Osteoblast (primary cell): ENCODE measurements around the gene NT5C2. TPM values are rescaled to one million over a fixed set of nuclear protein-coding genes. Genes with fewer than 3 reads are reported as not detected.
"Not testable (repeated sequence)": the region's sequence is repeated elsewhere in the genome, so short reads cannot be mapped to it uniquely, and the experiment has no call there.

Experiments used
- DNase-seq: peaks from one replicate; pipeline ENCODE4 v3.0.0; 2011; ENCODE audit warnings: low spot score, mixed read lengths; ENCODE audit not compliant: insufficient read length; ENCODE audit errors: missing footprints
- H2AFZ ChIP-seq: 2 replicates; pipeline ENCODE4 v1.6.0; 2011; ENCODE audit warnings: mild to moderate bottlenecking, low read length
- H3K27ac ChIP-seq: 2 replicates; pipeline ENCODE4 v1.5.1; 2011; ENCODE audit warnings: mild to moderate bottlenecking, low read depth, low read length, moderate library complexity
- H3K27me3 ChIP-seq: 2 replicates; pipeline ENCODE4 v1.6.0; 2012; ENCODE audit warnings: mild to moderate bottlenecking, control low read depth, inconsistent platforms, low read length, moderate library complexity; ENCODE audit not compliant: insufficient read depth
- H3K36me3 ChIP-seq: 2 replicates; pipeline ENCODE4 v1.5.1; 2011; ENCODE audit warnings: mild to moderate bottlenecking, low read length, control low read depth, moderate library complexity; ENCODE audit not compliant: insufficient read depth
- H3K4me1 ChIP-seq: 2 replicates; pipeline ENCODE4 v1.5.1; 2011; ENCODE audit warnings: mild to moderate bottlenecking, low read length, control low read depth, moderate library complexity; ENCODE audit not compliant: insufficient read depth
- H3K4me2 ChIP-seq: 2 replicates; pipeline ENCODE4 v1.6.0; 2011; ENCODE audit warnings: mild to moderate bottlenecking, low read length; ENCODE audit not compliant: insufficient read depth
- H3K4me3 ChIP-seq: fragments of 200-600 bp; sonication (generic); 3 replicates; pipeline ENCODE4 v1.5.1; 2012; ENCODE audit warnings: mild to moderate bottlenecking, low read length, inconsistent platforms; ENCODE audit not compliant: insufficient read depth
- H3K79me2 ChIP-seq: 2 replicates; pipeline ENCODE4 v1.6.0; 2012; ENCODE audit warnings: mild to moderate bottlenecking, low read length, control low read depth, inconsistent platforms; ENCODE audit not compliant: insufficient read depth
- H3K9me3 ChIP-seq: 2 replicates; pipeline ENCODE4 v1.5.1; 2011; ENCODE audit warnings: low read depth, low read length, control low read depth
- H4K20me1 ChIP-seq: 2 replicates; pipeline ENCODE4 v1.6.0; 2012; ENCODE audit warnings: mild to moderate bottlenecking, low read length, control low read depth; ENCODE audit not compliant: insufficient read depth
- CTCF ChIP-seq: IDR thresholded peaks from 2 replicates; pipeline ENCODE4 v1.5.1; 2011; ENCODE audit warnings: mild to moderate bottlenecking, low read depth, low read length, moderate library complexity; ENCODE audit errors: extremely low read depth
- total RNA-seq: library from RNA; depleted of rRNA; stranded (reverse); fragments of >200 nt; gene quantifications from 2 replicates; pipeline ENCODE4 v1.2.3, GENCODE V29; 2012

Gene NT5C2
- total RNA-seq, 1 donor = 94.1 TPM

DNA sequence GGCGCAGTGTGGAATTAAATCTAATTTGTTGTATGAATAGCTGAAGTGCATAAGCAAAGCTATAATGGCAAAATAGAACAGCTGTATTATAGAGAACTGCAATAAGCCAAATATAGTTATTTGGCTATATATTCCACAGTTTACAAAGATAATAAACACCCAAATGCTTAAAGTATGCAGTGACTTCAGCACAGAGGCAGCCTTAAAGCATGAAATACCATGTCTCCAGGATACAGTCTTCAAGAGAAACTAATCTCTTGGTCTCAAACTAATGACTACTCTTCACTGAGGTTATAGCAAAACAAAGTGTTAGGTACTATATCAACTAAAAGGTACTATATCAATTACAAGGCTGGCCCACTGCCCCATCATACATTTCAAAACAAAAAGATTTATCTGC is 48.0 kb downstream of the NT5C2 start:
- H3K4me2 ChIP-seq = peak overlapping the region; percentile 46
- H3K79me2 ChIP-seq = peaks cover 48% of the 10 kb centered on the region
- DNase-seq = no peak
- peak overlapping the region; percentile 76 for H3K27ac ChIP-seq
- peaks cover 16% of the 10 kb centered on the region for H4K20me1 ChIP-seq
- no peaks in the 10 kb centered on the region for H3K9me3 ChIP-seq
- no peak for TF ChIP-seq CTCF
- peaks cover 11% of the 10 kb centered on the region for H3K36me3 ChIP-seq
- H3K27me3 ChIP-seq = no peaks in the 10 kb centered on the region
- H3K4me1 ChIP-seq = peaks cover 25% of the 10 kb centered on the region
- no peak overlapping the region for H2AFZ ChIP-seq
- H3K4me3 ChIP-seq = no peak overlapping the region

DNA sequence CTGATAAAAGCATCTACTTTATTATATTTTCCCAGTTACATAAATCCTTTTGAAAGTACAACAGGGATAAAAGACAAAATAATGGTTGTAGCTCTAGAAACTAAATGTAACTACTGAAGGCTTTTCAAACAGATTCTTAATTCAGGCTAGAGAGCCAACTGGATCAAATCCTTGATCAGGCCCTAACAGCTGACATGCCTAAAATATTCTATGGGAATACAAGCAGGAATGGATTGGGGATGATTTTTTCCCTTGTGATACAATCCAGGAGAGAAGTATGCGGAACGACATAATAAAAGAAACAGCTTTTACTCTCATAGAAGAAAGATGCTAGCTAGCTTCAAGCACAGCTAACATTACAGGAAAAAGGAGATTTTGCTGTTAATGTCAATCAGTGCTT is 49.0 kb downstream of the NT5C2 start:
- no peaks in the 10 kb centered on the region for H3K9me3 ChIP-seq
- H2AFZ ChIP-seq = no peak overlapping the region
- DNase-seq = no peak
- peak overlapping the region; percentile 76 for H3K27ac ChIP-seq
- TF ChIP-seq CTCF = no peak
- peaks cover 16% of the 10 kb centered on the region for H4K20me1 ChIP-seq
- H3K4me1 ChIP-seq = peaks cover 25% of the 10 kb centered on the region
- H3K79me2 ChIP-seq = peaks cover 39% of the 10 kb centered on the region
- no peak overlapping the region for H3K4me3 ChIP-seq
- H3K4me2 ChIP-seq = no peak overlapping the region
- H3K27me3 ChIP-seq = no peaks in the 10 kb centered on the region
- H3K36me3 ChIP-seq = peaks cover 13% of the 10 kb centered on the region

- not testable (repeated sequence) for DNase-seq, H3K27ac ChIP-seq, H3K9me3 ChIP-seq, H3K27me3 ChIP-seq, H3K4me2 ChIP-seq, H2AFZ ChIP-seq, H3K4me3 ChIP-seq
- peaks cover 12% of the 10 kb centered on the region for H3K36me3 ChIP-seq
- H3K79me2 ChIP-seq = peaks cover 37% of the 10 kb centered on the region
- peaks cover 16% of the 10 kb centered on the region for H4K20me1 ChIP-seq
- peaks cover 25% of the 10 kb centered on the region for H3K4me1 ChIP-seq
Measured at GRCh38 chr10:103143641-103144040, 49.4 kb downstream of the NT5C2 start.

DNA sequence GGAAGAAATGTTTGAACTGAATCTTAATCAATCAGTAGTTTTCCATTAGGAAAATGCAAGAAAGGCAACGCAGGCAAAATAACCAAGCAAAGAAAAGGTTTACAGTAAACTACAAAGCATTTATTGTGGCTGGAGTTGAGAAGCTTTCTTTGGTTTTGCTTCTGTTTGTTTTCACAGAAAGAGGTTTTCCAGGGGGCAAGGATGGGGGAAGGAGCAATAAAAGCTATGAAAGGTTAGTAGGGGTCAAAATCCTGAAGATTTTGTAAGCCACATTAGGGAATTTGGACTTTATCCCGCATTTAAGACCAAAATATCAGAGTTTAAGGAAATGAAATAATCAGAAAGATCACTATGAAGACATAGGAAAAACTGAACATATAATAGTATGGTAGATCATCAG is 51.1 kb downstream of the NT5C2 start:
- no peak overlapping the region for H3K4me3 ChIP-seq
- H3K4me1 ChIP-seq = peaks cover 25% of the 10 kb centered on the region
- no peaks in the 10 kb centered on the region for H3K9me3 ChIP-seq
- peaks cover 27% of the 10 kb centered on the region for H3K36me3 ChIP-seq
- no peak overlapping the region for H2AFZ ChIP-seq
- H4K20me1 ChIP-seq = peaks cover 16% of the 10 kb centered on the region
- no peak for TF ChIP-seq CTCF
- DNase-seq = no peak
- H3K27me3 ChIP-seq = no peaks in the 10 kb centered on the region
- H3K79me2 ChIP-seq = peaks cover 32% of the 10 kb centered on the region
- H3K4me2 ChIP-seq = no peak overlapping the region
- no peak overlapping the region for H3K27ac ChIP-seq
